VCaP (cell line): ENCODE measurements around the gene GAB2.

ENCODE experiments used
- H3K27ac ChIP-seq: fragments of 450-650 bp; 2 replicates; pipeline ENCODE4 v1.5.1; 2017
- CTCF ChIP-seq: fragments of 450-650 bp; conservative IDR thresholded peaks from 2 replicates; pipeline ENCODE4 v1.5.1; 2017; ENCODE audit warnings: mild to moderate bottlenecking, moderate library complexity

The GAB2 gene

DNA sequence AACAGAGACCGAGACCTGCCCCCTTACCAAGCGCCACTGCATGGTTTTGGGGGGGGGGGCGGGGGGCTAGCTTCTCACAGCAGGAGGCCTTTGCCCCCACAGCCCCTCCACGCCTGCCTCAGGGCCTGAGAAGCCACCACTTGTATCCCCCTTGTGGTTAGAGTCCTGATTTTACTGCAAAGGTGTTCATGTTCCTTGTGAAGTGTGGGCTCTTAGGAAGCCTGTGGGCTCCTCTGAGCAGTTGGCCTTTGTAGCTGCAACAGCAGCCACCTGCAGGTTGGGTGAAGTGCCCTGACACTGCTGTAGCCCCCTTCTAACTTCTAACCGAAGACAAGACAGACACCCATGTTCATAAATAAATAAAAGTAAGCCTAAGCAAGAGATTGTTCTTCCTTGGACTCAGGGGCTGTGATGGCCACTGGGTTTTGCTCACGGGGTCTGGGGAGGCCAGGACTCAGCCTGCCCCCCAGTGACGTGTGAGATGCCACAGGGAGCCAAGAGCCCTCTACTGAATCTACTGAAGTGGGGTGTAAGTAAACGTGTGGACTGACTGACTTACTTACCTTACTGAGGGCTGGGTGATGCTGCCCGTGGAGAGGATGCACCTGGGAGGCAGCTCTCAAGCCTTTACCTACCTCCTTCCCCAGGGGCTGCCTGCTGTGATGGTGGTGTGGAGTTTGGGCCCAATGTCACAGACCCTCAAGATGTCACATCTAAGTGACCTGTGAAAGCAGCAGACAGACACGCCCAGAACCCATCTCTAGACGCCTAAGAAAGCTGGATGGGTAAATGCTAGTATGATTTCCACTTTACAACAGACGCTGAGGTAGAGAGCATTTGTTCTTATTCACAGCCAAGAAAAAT is 203.1 kb downstream of the GAB2 start:
- no peak overlapping the region for H3K27ac ChIP-seq
- no peak for TF ChIP-seq CTCF

- H3K27ac ChIP-seq = no peak overlapping the region
- no peak for TF ChIP-seq CTCF
Observed at GRCh38 chr11:78213526-78214330, 203.9 kb downstream of the GAB2 start.

DNA sequence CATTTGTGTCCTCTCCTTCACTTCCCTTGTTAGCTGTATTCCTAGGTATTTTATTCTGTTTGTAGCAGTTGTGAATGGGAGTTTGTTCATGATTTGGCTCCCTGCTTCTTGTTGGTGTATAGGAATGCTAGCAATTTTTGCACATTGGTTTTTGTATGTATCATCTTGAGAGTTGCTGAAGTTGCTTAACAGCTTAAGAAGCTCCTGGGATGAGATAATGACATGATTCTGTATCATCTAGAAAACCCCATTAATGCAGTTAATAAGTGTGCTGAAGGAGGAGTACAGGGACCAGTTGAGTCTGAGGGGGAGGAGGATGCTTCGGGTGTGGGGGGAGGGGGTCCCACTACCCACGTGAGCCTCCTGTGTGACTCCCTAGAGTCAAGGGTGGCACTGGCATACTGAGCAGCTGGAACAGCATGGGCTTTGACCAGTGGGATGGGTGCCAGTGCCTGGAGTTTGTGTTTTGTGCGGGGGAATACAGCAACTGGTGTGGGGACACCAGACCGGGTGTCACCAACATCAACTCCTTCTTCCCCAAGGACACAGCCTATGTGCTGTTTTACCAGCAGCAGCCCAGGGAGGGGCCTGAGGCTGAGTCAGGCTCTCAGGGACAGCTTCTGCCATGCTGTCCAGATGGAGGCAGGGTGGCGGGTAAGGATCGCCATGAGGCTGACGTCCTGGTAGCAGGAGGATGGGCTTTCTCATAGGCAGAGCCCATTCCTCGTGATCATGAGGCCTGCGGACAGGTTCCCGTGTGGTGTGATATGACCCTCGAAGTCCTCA is 204.8 kb downstream of the GAB2 start:
- no peak overlapping the region for H3K27ac ChIP-seq
- TF ChIP-seq CTCF = no peak

DNA sequence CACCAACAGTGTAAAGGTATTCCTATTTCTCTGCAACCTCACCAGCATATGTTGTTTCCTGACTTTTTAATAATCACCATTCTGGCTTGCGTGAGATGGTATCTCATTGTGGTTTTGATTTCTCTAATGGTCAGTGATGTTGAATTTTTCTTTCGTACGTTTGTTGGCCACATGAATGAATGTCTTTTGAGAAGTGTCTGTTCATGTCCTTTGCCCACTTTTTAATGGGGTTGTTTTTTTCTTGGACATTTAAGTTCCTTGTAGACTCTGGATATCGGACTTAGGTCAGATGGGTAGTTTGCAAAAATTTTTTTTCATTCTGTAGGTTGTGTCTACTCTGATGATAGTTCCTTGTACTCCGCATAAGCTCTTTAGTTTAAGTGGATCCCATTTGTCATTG is 206.1 kb downstream of the GAB2 start:
- H3K27ac ChIP-seq = no peak overlapping the region
- no peak for TF ChIP-seq CTCF

- no peak for TF ChIP-seq CTCF
Observed at GRCh38 chr11:78210000-78210608, 207.5 kb downstream of the GAB2 start.

GRCh38 chr11:78209478-78209877 is 208.1 kb downstream of the GAB2 start:
- no peak overlapping the region for H3K27ac ChIP-seq
- no peak for TF ChIP-seq CTCF

More at GRCh38 chr11:78210000-78210608, 207.5 kb downstream of the GAB2 start:
- no peak overlapping the region for H3K27ac ChIP-seq
